HepG2 (cell line): ENCODE results near the gene LRRN2. TPM values are rescaled to one million over a fixed set of nuclear protein-coding genes. Genes with fewer than 3 reads are reported as not detected.

Experiments
- ATAC-seq: fragments of 200-7000 bp; cut with Tn5 transposase; 3 replicates; pipeline ENCODE4 v1.9.1; 2020; ENCODE audit warnings: mild to moderate bottlenecking, moderate library complexity
- BruUV-seq: library from RNA; stranded (reverse); fragments of 400-500 nt; replicated peaks from 2 replicates; lab custom pipeline; 2021; lab: Mats Ljungman, UMichigan
- CTCF ChIA-PET: fragments of 300-600 bp; formaldehyde crosslinking; extraction: SDS; loops from one replicate; lab custom pipeline; 2021; ENCODE audit warnings: low total read pairs, inconsistent platforms, low intra/inter-chr PET ratio; lab: Yijun Ruan, JAX
- POLR2A ChIA-PET: fragments of 350-600 bp; sonication (Branson Sonifier 250); formaldehyde crosslinking; loops from one replicate; lab custom pipeline; 2020; ENCODE audit warnings: antibody characterized with exemption, inconsistent platforms; lab: Yijun Ruan, JAX
- DNase-seq: peaks from one replicate; pipeline ENCODE4 v3.0.0-alpha.2; 2015; ENCODE audit warnings: low spot score
- FAIRE-seq: peaks from 3 replicates; lab custom pipeline; 2011; peaks lifted over from hg19 to GRCh38; lab: Jason Lieb, UNC
- H2AFZ ChIP-seq: one replicate; pipeline ENCODE4 v1.6.1; 2011; ENCODE audit warnings: low read length, inconsistent platforms
- H3K27ac ChIP-seq: fragments of 300-600 bp; 3 replicates; pipeline ENCODE4 v1.8.0; 2011; ENCODE audit warnings: mixed run types, mild to moderate bottlenecking, mixed read lengths, low read length, inconsistent platforms; ENCODE audit not compliant: insufficient read depth; ENCODE audit errors: extremely low read length
- H3K27me3 ChIP-seq, 2 experiments: fragments of 200-600 bp in 1 of 2; 2 replicates in 1 of 2; 3 replicates in 1 of 2; pipeline versions ENCODE4 v1.6.0 to v1.8.0; 2011; ENCODE audit warnings: low read length in 2 of 2, mild to moderate bottlenecking in 2 of 2, moderate library complexity in 2 of 2, inconsistent platforms in 1 of 2; ENCODE audit not compliant: insufficient read depth in 2 of 2, control insufficient read depth in 1 of 2
- H3K36me3 ChIP-seq, 2 experiments: fragments of 200-600 bp in 1 of 2; replicated peaks in 1 of 2; 2 replicates in 1 of 2; 3 replicates in 1 of 2; pipeline versions ENCODE4 v1.5.1 to v1.8.0; 2011; ENCODE audit warnings: low read length in 2 of 2, inconsistent platforms in 1 of 2; ENCODE audit not compliant: insufficient read depth in 2 of 2, control insufficient read depth in 1 of 2
- H3K4me1 ChIP-seq: 2 replicates; pipeline ENCODE4 v1.5.1; 2012; ENCODE audit warnings: low read length, inconsistent platforms; ENCODE audit not compliant: insufficient read depth
- H3K4me2 ChIP-seq: 2 replicates; pipeline ENCODE4 v1.6.0; 2011; ENCODE audit warnings: low read depth, low read length, inconsistent platforms
- H3K4me3 ChIP-seq, 3 experiments: fragments of 200-600 bp in 1 of 3; sonication (generic), shearing (Covaris generic) in 1 of 3; replicated peaks in 1 of 3; 2 replicates each; pipeline ENCODE4 v1.5.1; 2011 to 2016; ENCODE audit warnings: low read length in 3 of 3, inconsistent platforms in 2 of 3, low read depth in 2 of 3, mild to moderate bottlenecking in 2 of 3, control low read depth in 1 of 3, mixed read lengths in 1 of 3; ENCODE audit not compliant: insufficient read depth in 1 of 3
- H3K79me2 ChIP-seq: one replicate; pipeline ENCODE4 v1.6.1; 2011; ENCODE audit warnings: low read length, inconsistent platforms; ENCODE audit not compliant: insufficient read depth
- H3K9ac ChIP-seq: 2 replicates; pipeline ENCODE4 v1.6.0; 2011; ENCODE audit warnings: mild to moderate bottlenecking, low read depth, low read length, inconsistent platforms; ENCODE audit not compliant: insufficient read depth
- H3K9me3 ChIP-seq: 2 replicates; pipeline ENCODE4 v1.5.1; 2012; ENCODE audit warnings: mild to moderate bottlenecking, low read length
- H4K20me1 ChIP-seq: 2 replicates; pipeline ENCODE4 v1.6.0; 2011; ENCODE audit warnings: inconsistent platforms, mild to moderate bottlenecking, low read length, moderate library complexity; ENCODE audit not compliant: insufficient read depth
- CBX5 ChIP-seq: sonication (generic); formaldehyde crosslinking; IDR thresholded peaks from 2 replicates; pipeline ENCODE4 v1.4.0; 2020; ENCODE audit warnings: missing genetic modification reagents, borderline replicate concordance
- HMGXB4 ChIP-seq, 2 experiments: sonication (generic) in 1 of 2; formaldehyde crosslinking in 1 of 2; IDR thresholded peaks; 2 replicates each; pipeline versions ENCODE4 v1.4.0 to v1.6.1; 2018 to 2020; ENCODE audit warnings: missing genetic modification reagents in 2 of 2, borderline replicate concordance in 1 of 2, low read depth in 1 of 2, mild to moderate bottlenecking in 1 of 2, missing biosample characterization in 1 of 2
- KDM5B ChIP-seq: sonication (generic); formaldehyde crosslinking; IDR thresholded peaks from 2 replicates; pipeline ENCODE4 v1.4.0; 2020; ENCODE audit warnings: missing genetic modification reagents, mild to moderate bottlenecking, borderline replicate concordance
- SOX6 ChIP-seq, 2 experiments: fragments of 450-650 bp in 1 of 2; sonication (generic) in 1 of 2; formaldehyde crosslinking in 1 of 2; IDR thresholded peaks; 2 replicates each; pipeline versions ENCODE4 v1.4.0 to v1.6.1; 2017 to 2020; ENCODE audit warnings: antibody characterized with exemption in 1 of 2, mild to moderate bottlenecking in 1 of 2, missing genetic modification reagents in 1 of 2
- STAG1 ChIP-seq: sonication (generic); formaldehyde crosslinking; IDR thresholded peaks from 2 replicates; pipeline ENCODE4 v1.4.0; 2020; ENCODE audit warnings: missing genetic modification reagents
- TSC22D2 ChIP-seq: sonication (generic); formaldehyde crosslinking; IDR thresholded peaks from 2 replicates; pipeline ENCODE4 v1.5.1; 2020; ENCODE audit warnings: missing genetic modification reagents, mild to moderate bottlenecking, borderline replicate concordance
- ZNF282 ChIP-seq: fragments of 450-650 bp; IDR thresholded peaks from 2 replicates; pipeline ENCODE4 v1.6.1; 2018; ENCODE audit not compliant: partially characterized antibody
- ZNF510 ChIP-seq: sonication (generic); formaldehyde crosslinking; IDR thresholded peaks from 2 replicates; pipeline ENCODE4 v1.4.0; 2020; ENCODE audit warnings: low read depth, mild to moderate bottlenecking, missing genetic modification reagents
- ZNF567 ChIP-seq: sonication (generic); formaldehyde crosslinking; IDR thresholded peaks from 2 replicates; pipeline ENCODE4 v1.8.1; 2023; ENCODE audit warnings: mild to moderate bottlenecking, missing genetic modification reagents, borderline replicate concordance
- ZNF704 ChIP-seq: sonication (generic); formaldehyde crosslinking; IDR thresholded peaks from 2 replicates; pipeline ENCODE4 v1.8.1; 2023; ENCODE audit warnings: mild to moderate bottlenecking, inconsistent platforms, moderate library complexity, missing genetic modification reagents, borderline replicate concordance
- ZUFSP ChIP-seq: sonication (generic); formaldehyde crosslinking; IDR thresholded peaks from 2 replicates; pipeline ENCODE4 v1.9.0; 2021; ENCODE audit warnings: missing genetic modification reagents, mild to moderate bottlenecking, borderline replicate concordance
- WGBS: methylation state at CpG from one replicate; pipeline ENCODE4 v1.1.6; 2017; ENCODE audit warnings: low lambda C conversion rate; 5-methylcytosine and 5-hydroxymethylcytosine counted together
- in situ Hi-C: cut with HindIII; loops from 2 replicates; pipeline ENCODE4 v1.10.0; 2017; ENCODE audit warnings: low pct_unique_long_range_greater_than_20kb; ENCODE audit not compliant: extremely low pct_ligation_motif_present
- intact Hi-C: fragments of 100-400 bp; cut with micrococcal nuclease; formaldehyde crosslinking; loops from one replicate; pipeline ENCODE4 v1.10.0; 2022; ENCODE audit not compliant: unreplicated experiment
- polyA plus RNA-seq, 8 experiments: library from polyadenylated mRNA; depleted of rRNA in 3 of 8; stranded (reverse) in 7 of 8; unstranded in 1 of 8; fragments of >200 nt; fragmentation: Illumina TruSeq in 4 of 8; extraction: Trizol in 4 of 8; gene quantifications; 2 replicates each; pipeline versions ENCODE4 v1.2.1 to v1.2.3, GENCODE V29; 2011 to 2016; ENCODE audit warnings: low read depth in 4 of 8, missing spikeins in 1 of 8, mixed read lengths in 1 of 8; ENCODE audit not compliant: insufficient read depth in 1 of 8
- total RNA-seq, 5 experiments: library from RNA; depleted of rRNA; stranded (reverse); fragments of >200 nt; fragmentation: Illumina TruSeq; extraction: Trizol; gene quantifications; 2 replicates each; pipeline ENCODE4 v1.2.3, GENCODE V29; 2016; ENCODE audit warnings: low read depth in 1 of 5
- TF ChIP-seq, protein P1 (sequence below): sonication (generic); formaldehyde crosslinking; IDR thresholded peaks from 2 replicates; pipeline ENCODE4 v1.8.0; 2023; ENCODE audit warnings: mild to moderate bottlenecking, missing genetic modification reagents

The LRRN2 gene
- total and polyA plus RNA-seq, 2 of the 13 experiments (the other 11 are each of a cell fraction or from before 2014, with no cell fraction given) = not detected

GRCh38 chr1:204729516-204729915, 44.0 kb upstream of the LRRN2 start:
- ChIA-PET POLR2A (no interaction called here), CTCF (no interaction called here)
- no peaks in the 10 kb centered on the region for H3K36me3 ChIP-seq
- FAIRE-seq (no peak), ATAC-seq (no peak), DNase-seq (no peak)
- H3K27me3 ChIP-seq = peaks cover 0 to 6% of the 10 kb centered on the region in 2 experiments; a peak in 2 of 5 replicates
- intact Hi-C loops (no loop called here), in situ Hi-C loops (no loop called here)
- no peak overlapping the region for H3K9ac ChIP-seq
- H3K27ac ChIP-seq = no peak overlapping the region
- no peaks in the 10 kb centered on the region for H3K79me2 ChIP-seq
- no peak for TF ChIP-seq HMGXB4 (CRISPR knock-in tag; IDR thresholded peaks at IDR 0.05; ENCODE audit: borderline replicate concordance in 1 of 2, low read depth in 1 of 2)
- peaks cover 13% of the 10 kb centered on the region for H3K4me1 ChIP-seq
- no peak overlapping the region for H3K4me2 ChIP-seq
- no peak overlapping the region for H2AFZ ChIP-seq
- H3K9me3 ChIP-seq = no peaks in the 10 kb centered on the region
- BruUV-seq = no TSS peak
- no peaks in the 10 kb centered on the region for H4K20me1 ChIP-seq
- WGBS = 27% methylated on average over 7 of the region's 7 CpGs
- H3K4me3 ChIP-seq = no peak overlapping the region

- ChIA-PET CTCF (no interaction called here), POLR2A (no interaction called here)
- DNase-seq (no peak), ATAC-seq (no peak), FAIRE-seq (no peak)
- Histone ChIP-seq H4K20me1 (no peaks in the 10 kb centered on the region), H3K27me3 (peaks cover 0 to 6% of the 10 kb centered on the region in 2 experiments; a peak in 2 of 5 replicates), H3K9me3 (no peaks in the 10 kb centered on the region), H3K4me1 (peaks cover 13% of the 10 kb centered on the region), H3K36me3 (no peaks in the 10 kb centered on the region), H3K4me2 (no peak overlapping the region), H3K4me3 (no peak overlapping the region), H2AFZ (no peak overlapping the region), H3K9ac (no peak overlapping the region), H3K79me2 (no peaks in the 10 kb centered on the region), H3K27ac (no peak overlapping the region)
- WGBS = 3% methylated on average over 3 of the region's 3 CpGs
- no TSS peak for BruUV-seq
- in situ Hi-C loops (no loop called here), intact Hi-C loops (no loop called here)
- TF ChIP-seq, protein P1, sequence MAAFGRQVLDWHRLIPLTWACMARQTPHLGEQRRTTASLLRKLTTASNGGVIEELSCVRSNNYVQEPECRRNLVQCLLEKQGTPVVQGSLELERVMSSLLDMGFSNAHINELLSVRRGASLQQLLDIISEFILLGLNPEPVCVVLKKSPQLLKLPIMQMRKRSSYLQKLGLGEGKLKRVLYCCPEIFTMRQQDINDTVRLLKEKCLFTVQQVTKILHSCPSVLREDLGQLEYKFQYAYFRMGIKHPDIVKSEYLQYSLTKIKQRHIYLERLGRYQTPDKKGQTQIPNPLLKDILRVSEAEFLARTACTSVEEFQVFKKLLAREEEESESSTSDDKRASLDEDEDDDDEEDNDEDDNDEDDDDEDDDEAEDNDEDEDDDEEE (CRISPR knock-in tag) = no peak
- TF ChIP-seq SOX6 (IDR thresholded peaks at IDR 0.05) (no peak), SOX6 (CRISPR knock-in tag; IDR thresholded peaks at IDR 0.05) (no peak), KDM5B (no peak), TSC22D2 (CRISPR knock-in tag) (no peak), CBX5 (CRISPR knock-in tag) (no peak), ZNF282 (no peak), ZNF704 (CRISPR knock-in tag) (no peak), STAG1 (no peak), ZUFSP (CRISPR knock-in tag) (no peak), ZNF567 (CRISPR knock-in tag) (no peak), ZNF510 (no peak)
Measured at GRCh38 chr1:204728456-204728855, 42.9 kb upstream of the LRRN2 start.
